Loucy (cell line): ENCODE measurements around the gene ZC3H18.

Experiments used
- CTCF ChIP-seq: fragments of 200-600 bp; sonication (generic); conservative IDR thresholded peaks from 2 replicates; pipeline ENCODE4 v1.5.1; 2014; ENCODE audit warnings: mild to moderate bottlenecking, antibody characterized with exemption, low read length
- EZH2phosphoT487 ChIP-seq: fragments of 200-600 bp; IDR thresholded peaks from 2 replicates; pipeline ENCODE4 v1.6.1; 2018; ENCODE audit warnings: antibody characterized with exemption, mild to moderate bottlenecking, moderate library complexity, borderline replicate concordance

GRCh38 chr16:88616320-88616719 is 46.1 kb downstream of the ZC3H18 start:
- no peak for TF ChIP-seq CTCF
- no peak for TF ChIP-seq EZH2phosphoT487
